GM21528 (cell line): ENCODE data around the gene NUDT16L1.
"Not testable (repeated sequence)": the region's sequence is repeated elsewhere in the genome, so short reads cannot be mapped to it uniquely, and the experiment has no call there.

Source experiments
- ATAC-seq: cut with Tn5 transposase; IDR thresholded peaks from one replicate; pipeline ENCODE4 v1.9.1; 2021; ENCODE audit warnings: mild to moderate bottlenecking, moderate library complexity; ENCODE audit not compliant: unreplicated experiment, low FRiP score

Gene NUDT16L1

DNA sequence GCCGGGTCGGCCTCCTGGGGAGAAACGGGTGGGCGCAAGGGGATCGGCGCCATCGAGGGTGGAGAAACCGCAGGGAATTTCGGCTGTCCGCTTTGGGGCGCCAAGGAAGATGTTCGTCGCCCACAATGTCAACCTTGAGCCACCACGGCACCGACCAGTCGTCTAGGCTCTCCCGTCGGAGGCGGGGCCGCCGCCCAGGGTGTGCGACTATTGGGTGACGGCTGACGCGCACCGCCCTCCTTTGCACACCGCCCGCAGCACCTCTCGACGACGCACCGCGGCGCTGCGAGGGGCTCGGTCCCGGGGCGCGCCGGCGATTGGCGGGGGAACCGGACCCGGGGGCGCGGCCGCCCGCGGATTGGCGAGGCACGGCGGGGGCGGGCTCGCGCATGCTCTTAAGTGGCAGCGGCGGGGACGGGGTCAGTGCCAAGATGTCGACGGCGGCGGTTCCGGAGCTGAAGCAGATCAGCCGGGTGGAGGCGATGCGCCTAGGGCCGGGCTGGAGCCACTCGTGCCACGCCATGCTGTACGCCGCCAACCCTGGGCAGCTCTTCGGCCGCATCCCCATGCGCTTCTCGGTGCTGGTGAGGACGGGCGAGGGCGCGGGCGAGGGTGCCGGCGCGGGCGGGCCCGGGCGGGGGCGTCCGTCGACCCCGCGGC, at the start of gene NUDT16L1:
Gene NUDT16L1, plus strand, starts transcription at position 267 of the 660 bp plus-strand sequence. Its CDS starts 165 bp downstream, at position 432.
- peak; percentile 87 for ATAC-seq

DNA sequence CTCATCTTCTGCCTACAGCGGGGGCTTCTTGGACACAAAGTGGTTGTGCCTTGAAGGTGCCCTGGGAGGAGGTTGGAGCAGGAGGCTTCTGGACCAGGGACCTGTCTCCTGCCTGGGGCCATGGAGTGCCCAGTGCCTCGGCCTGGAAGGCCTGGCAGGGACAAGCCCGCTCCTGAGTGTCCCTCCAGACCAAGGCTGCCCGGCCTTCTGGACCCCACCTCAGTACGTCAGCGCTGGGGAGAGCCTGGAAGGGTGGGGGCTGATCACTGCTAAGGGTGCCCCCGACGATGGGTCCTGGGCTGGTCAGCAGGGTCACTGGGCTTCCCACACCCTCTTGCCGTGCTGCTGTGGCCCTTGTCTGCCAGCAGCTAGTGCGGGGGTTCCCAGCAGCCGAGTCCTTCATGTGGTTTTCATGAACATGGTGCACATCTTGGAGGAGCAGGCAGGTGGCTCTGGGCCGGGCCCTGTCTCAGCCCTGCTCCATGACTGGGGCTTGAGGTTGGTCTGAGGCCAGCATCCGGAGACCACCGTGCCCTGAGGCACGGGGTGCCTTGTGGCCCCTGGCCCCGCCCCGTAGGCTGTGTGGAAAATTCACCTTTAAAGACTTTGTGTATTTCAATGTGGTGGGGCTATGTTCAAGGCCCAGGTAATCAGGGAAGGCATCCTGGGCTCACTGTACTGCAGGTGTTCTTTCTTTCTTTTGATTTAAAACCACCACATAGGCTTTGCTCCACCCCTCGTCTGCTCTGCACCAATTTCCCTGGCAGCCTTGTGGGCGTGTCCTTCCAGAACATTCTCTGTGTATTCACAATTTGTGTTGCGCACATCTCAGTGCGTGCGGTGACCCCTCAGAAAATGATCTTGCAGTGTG, 46.4 kb upstream of the NUDT16L1 start:
- ATAC-seq = no peak

DNA sequence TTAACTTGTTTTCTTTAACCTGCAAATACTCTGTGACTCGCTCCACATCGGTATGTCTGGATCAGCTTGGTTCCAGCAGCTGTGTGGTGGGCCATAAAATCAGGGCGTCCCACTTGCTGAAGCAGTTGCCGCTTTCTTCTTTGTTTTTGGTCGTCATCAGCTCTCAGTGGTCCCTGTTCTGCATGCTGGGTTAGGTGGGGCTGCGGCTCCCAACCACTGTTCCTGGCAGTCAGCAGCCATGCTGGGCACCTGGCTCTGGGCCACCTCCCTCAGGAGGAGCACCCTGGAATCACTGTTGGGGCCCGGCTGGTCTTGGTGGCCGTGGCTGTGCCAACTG, 45.8 kb upstream of the NUDT16L1 start:
- ATAC-seq = no peak

DNA sequence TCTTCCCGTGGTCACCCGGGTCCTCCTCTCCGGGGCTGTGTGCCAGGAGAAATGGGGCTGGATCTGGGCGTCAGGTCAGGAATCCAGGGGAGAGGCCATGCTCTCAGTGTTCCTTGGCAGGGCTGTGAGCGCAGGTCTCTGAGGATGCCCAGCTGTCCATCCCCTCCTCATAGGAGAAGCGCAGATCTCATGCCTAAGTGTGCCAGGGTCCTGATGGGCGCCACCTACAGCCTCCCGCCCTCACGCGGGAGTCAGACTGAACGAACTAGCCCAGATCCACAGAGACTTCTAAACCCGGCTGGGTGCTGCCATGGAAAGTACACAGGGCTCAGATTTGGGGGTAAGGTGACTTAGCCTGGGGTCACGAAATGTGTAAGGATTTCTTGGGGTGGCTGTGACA, 44.4 kb upstream of the NUDT16L1 start:
- ATAC-seq = no peak

DNA sequence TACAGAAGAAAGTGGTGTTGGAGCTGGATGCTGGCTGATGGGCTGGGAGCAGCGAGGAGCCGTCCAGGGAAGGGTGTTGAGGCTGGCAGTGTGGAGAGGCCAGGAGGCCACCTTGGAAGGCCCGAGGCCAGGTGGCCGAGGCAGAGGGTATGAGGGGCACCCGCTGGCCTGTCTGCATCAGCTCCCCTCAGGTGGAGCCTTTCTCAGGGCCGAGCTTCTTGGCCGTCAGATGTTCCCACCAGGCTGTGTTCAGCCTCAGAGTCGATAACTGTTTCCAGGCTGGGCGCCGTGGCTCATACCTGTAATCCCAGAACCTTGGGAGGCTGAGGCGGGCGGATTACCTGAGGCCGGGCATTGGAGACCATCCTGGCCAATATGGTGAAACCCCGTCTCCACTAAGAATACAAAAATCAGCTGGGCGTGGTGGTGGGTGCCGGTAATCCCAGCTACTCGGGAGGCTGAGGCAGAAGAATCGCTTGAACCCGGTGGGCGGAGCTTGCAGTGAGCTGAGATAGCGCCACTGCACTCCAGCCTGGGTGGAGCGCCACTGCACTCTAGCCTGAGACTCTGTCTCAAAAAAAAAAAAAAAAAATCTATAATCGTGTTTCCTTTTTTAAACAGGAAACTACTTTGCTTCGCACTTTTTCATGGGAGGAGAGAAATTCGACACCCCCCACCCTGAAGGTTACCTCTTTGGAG, 43.5 kb upstream of the NUDT16L1 start:
- no peak for ATAC-seq

DNA sequence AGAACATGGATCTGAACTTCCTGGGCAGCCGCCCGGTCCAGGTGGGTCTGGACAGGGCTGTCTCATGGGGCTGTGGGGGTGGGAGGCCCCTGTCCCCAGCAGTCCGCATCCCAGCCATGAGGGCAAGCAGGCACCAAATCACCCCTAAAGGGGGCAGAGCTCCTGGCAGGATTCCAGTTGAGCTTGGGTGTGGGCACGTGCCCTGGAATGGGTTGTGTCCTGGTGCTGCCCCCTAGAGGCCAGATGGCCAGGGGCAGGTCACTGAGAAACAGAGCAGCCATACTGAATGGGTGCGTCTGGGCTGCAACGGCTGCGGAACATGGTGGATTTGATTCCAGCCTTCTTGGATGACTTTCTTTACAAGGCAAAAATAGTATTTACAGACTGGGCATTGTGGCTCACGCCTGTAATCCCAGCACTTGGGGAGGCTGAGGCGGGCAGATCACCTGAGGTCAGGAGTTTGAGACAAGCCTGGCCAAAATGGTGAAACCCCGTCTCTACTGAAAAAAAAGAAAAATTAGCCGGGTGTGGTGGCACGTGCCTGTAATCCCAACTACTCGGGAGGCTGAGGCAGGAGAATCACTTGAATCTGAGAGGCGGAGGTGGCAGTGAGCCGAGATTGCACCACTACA, 42.8 kb upstream of the NUDT16L1 start:
- ATAC-seq = not testable (repeated sequence)

DNA sequence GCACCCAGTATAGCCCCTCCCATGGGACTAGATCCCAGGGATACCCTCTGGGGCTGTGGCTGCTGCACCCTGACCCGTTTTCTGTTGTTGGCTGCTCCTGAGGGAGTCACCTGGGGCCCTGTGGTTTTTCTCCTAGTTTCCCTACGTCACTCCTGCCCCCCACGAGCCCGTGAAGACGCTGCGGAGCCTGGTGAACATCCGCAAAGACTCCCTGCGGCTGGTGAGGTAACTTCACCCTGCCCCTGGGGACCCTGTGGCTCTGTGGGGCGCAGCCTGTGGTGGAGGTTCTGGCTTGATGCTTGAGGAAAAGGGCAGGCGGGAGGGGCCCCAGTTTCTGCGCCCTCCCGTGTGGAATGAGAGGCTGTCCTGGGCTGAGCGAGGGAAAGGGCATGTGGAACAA, 41.5 kb upstream of the NUDT16L1 start:
- ATAC-seq = no peak

DNA sequence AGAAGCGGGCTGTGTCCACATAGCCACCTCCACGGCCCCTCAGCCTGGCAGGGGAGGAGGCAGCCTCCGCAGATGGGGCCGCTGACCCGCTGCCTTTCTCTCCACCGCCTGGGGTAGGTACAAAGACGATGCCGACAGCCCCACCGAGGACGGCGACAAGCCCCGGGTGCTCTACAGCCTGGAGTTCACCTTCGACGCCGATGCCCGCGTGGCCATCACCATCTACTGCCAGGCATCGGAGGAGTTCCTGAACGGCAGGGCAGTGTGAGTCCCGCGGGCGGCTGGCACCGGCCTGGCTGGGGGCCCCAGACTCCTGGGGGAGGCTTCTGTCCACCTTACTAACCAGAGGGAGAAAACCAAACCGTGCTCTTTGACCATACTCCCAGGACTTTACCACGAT, 40.8 kb upstream of the NUDT16L1 start:
- no peak for ATAC-seq

DNA sequence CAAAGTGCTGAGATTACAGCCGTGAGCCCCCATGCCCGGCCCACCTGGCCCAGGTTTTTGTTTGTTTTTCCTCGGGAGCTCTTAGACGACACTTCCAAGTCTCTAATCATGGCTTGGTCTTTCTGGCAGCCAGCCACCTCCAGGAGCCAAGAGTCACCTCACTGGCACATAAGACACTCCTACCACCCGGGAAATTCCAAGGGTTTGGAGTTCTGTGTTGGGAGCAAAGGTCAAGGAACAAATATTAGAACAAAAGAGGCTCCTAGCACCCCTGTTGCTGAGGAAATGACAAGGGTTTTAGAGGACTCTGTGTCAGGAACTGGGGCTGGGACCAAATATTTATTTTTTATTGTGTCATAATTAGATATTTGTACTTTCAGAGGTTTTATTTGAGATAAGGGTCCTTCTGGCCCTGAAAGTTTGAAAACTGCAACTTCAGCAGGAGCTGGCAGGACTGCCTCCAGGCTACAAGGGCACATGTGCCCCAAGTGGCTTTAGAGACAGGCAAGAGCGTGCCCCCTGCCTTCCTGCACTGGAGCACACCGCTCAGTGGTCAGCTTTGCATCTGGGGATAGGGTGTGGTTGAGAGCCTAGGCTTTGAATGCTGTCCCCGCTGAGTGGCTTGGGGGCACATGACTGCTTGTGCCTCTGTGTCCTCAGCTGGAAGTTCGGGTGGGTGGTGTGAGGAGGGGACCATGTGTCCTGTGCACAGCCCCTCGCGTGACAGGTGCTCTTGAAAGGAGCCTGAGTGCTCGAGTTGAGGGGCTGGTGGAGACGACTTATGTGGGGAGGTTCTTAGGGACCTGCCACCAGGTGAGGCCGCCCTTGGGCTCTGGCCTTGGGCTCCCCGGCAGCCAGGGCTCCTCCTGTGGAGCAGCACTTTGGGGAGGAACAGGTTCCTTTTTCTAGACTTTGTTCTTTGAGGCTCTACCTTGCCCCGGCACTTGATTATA, 39.1 kb upstream of the NUDT16L1 start:
- ATAC-seq = no peak

DNA sequence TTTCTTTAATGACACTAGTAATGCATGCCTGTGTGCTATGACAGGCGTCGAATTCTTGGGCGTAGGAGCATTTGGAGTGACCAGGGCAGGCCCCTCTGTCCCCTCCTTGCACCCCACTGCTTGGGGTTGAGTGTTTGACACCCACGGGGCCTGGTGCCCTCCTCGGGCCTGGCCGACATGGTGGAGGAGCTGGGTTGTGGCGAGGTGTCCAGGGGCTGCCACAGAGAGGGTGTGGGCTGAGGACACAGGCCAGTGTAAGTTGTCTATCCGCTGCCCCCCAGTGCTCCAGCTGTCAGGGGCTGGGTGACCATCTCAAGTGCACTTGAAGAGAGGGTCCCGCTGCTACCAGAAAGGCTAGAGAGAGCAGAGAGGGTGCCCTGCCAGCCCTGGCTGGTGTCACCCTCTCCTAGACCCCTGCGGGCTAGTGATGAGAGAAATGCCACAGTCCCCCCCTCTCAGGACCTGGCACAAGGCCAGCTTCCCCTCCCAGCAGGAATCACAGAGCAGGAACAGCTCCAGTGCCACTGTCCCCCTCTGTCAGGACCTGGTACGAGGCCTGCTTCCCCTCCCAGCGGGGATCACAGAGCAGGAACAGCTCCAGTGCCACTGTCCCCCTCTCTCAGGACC, 38.3 kb upstream of the NUDT16L1 start:
- no peak for ATAC-seq

DNA sequence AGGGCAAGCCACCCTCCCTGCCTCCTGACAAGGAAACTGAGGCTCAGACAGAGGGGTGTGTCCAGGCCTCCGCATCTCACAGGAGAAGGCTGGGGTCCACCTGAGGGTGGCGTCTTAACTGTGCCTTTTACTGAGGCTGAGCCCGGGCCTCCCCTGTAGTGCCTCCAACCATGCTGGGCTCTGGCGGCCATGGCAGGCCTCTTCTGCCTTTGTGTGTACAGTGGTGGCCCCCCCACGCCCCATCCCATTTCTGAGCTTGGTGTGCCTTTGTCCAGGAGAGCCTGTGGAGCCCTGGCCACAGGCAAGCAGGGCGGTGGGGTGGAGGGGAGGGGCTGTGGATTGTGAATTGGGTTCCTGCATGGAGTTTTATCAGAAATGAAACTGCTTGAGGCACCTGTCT, 37.6 kb upstream of the NUDT16L1 start:
- ATAC-seq = no peak

DNA sequence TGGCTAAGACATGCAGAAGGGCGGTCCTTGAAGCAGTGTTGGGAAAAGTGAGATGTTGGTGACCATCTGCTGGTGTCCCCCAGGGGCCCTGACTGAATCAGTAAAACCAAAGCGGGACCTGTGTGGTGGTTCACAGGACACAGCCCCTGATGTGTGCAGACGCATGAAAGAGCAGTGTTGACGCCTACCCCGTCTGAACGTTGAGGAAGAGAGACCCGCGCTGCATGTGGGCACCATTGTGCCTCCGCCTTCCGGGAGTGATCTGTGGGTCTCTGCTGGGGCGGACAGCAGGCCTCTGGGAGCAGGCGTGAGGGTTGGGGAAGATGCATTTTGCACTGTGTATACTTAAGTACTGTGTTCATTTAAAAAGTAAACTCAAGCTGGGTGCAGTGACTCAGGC, 37.1 kb upstream of the NUDT16L1 start:
- no peak for ATAC-seq

DNA sequence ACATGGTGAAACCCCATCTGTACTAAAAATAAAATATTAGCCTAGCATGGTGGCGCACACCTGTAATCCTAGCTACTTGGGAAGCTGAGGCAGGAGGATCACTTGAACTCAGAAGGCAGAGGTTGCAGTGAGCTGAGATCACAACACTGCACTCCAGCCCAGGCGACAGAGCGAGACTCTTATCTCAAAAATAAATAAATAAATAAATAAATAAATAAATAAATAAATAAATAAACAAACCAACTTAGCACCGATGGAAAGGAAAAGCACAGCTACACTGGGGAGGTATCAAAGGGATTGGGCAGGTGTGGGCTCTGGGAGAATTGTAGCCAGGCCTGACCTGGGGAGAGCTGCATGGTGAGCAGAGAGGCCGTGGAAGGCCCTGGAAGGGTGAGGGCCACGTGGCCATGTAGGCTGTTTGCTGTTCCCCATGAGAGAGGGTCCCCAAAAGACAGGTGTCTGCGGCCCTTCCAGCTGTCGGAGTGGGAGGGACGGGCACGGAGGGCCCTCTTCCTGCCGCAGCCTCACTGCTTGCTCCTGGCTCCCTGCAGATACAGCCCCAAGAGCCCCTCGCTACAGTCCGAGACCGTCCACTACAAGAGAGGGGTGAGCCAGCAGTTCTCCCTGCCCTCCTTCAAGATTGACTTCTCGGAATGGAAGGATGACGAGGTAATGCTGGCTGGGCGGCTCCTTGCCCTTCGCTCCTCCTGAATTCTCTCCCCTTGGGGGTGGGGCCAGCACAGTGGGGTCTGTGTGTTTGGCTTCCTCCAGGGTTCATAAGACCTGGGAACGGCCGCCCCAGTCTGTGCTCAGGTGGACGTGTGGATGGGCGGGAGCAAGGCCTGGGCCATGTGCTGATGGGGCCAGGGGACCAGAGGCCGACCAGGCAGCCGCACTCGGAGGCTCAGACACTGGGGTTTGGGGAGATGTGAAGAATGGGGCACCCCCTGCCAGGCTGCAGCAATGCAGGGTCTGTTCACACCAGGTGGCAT, 36.4 kb upstream of the NUDT16L1 start:
- no peak for ATAC-seq

DNA sequence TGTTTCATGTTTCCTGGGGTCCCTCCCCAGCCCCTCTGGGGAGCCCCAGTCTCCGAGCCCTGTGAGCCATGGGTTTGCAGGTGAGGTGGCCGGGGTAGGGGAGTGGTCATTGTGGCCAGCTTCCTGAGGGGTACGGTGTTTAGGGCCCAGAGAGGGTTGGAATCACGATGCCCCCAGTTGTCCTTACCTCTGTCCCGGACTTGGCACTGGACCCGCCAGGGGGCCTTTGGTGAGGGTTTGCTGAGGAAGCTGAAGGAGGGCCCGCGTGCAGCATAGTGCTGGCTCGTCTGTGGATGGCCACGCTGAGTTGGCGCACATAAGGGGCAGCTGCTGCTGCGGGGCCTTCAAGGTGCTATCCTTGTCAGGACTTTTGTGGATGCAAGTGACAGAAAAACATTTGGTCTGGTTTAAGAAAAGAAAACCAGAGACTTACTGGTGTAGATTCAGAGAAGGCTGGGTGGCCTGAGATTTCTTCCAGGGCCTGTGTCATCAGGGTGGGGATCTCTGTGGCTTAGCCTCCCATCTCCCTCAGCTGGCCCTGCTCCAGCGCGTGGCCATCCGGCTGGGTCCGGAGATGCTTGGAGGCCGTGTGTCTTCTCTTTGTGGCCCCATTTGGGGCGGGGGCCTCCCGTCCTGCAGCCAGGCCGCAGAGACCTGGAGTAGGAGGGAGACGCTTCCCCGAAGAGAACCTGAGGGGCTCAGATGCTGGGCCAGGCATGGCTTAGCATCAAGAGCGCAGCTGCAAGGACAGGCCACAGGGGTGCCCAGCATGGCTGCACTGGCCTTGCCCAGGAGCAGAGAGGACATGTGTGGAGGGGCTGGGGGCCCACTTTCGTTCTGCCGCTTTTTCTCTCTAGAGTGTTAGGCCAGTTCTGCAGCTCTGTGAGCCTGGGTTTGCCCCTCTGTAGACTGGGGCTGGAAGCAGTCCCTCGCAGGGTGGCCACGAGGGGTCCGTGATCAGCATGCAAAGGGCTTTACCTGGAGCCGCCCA, 33.7 kb upstream of the NUDT16L1 start:
- no peak for ATAC-seq

DNA sequence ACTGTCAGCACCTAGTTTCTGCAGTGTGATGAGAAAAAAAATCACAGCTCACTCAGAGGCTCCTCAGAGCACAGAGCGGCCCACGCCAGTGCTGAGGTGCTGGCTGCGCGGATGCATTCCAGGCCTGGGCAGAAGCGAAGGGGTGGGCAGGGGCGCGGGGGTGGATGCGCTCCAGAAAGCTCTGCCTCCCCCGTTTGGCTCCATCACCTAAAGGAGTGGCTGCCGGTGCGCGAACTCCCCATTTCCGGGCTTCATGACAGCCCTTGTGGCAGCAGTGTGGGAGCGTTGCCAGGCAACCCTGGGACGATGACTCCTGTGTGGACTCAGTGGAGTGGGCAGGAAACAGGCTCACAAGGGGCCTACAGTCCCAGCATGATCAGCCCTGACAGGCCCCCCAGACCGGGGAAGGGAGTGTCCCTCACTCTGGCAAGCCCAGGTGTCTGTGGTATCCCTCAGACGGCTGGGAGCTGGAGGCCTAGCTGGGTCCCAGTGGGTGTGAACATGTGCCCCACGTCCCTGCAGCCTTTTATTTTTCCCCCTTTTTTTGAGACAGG, 32.8 kb upstream of the NUDT16L1 start:
- no peak for ATAC-seq

DNA sequence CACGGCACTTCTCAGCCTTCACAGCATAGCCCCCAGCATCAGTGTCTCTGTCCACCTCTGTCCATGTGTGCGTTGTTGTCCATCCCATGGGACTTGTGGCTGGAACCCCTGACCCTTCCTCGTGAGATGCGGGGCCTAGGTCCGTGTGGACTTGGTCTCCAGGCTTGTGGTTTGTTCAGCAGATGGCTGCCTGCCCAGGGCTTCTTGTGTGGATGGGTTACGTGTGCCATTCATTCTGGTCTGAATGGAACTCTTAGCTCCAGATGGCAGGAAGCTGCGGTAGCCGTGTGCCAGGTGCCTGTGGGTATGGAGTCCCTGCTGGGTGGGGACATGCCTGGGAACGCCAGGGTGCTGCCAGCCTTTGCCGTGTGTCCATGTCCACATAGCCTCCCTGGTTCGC, 31.7 kb upstream of the NUDT16L1 start:
- ATAC-seq = no peak

DNA sequence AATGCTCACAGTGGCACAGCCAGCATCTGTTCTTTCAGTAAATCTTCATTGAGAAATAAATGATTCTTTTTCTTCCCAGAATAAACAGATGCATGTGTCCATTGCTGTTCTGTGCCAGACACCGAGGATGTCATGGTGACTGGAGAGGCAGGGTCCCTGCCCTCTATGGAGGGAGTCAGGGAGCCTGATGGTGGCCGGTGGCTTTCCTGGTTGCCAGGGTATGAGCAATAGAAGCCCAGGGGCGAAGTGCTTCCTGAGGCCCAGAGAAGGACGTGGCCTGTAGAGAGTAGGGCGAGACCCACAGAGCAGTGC, 29.9 kb upstream of the NUDT16L1 start:
- ATAC-seq = no peak
